Activated CD4-positive, alpha-beta T cell treated with anti-CD3 and anti-CD28 coated beads, Interleukin-2, amount 50 U/mL, for 24 hours (primary cell): ENCODE data around the gene ST6GAL2.

Experiments
- DNase-seq, 2 donors: peaks; one replicate each; pipeline ENCODE4 v3.0.0-alpha.2; 2020; ENCODE audit warnings: low read depth in 1 of 2, low spot score in 1 of 2

Gene ST6GAL2

GRCh38 chr2:106830191-106830590 is 55.8 kb downstream of the ST6GAL2 start:
- no peak for DNase-seq

GRCh38 chr2:106828119-106828518 is 57.8 kb downstream of the ST6GAL2 start:
- no peak for DNase-seq

- no peak for DNase-seq
These were observed 58.8 kb downstream of the ST6GAL2 start for GRCh38 chr2:106827158-106827557.

- no peak for DNase-seq
These were observed 60.8 kb downstream of the ST6GAL2 start for GRCh38 chr2:106825161-106825560.

- no peak for DNase-seq
These were observed 69.0 kb downstream of the ST6GAL2 start for GRCh38 chr2:106816974-106817373.

GRCh38 chr2:106812841-106813240 is 73.1 kb downstream of the ST6GAL2 start:
- DNase-seq: no peak

- no peak for DNase-seq
These were observed 73.6 kb downstream of the ST6GAL2 start for GRCh38 chr2:106812383-106812782.

GRCh38 chr2:106805716-106806115 is 80.3 kb downstream of the ST6GAL2 start:
- no peak for DNase-seq

- no peak for DNase-seq
These were observed 81.8 kb downstream of the ST6GAL2 start for GRCh38 chr2:106804161-106804560.

- no peak for DNase-seq
These were observed 84.9 kb downstream of the ST6GAL2 start for GRCh38 chr2:106800976-106801655.

- DNase-seq: no peak
These were observed 85.8 kb downstream of the ST6GAL2 start for GRCh38 chr2:106800180-106800579.

- no peak for DNase-seq
These were observed 87.0 kb downstream of the ST6GAL2 start for GRCh38 chr2:106798826-106799552.

- no peak for DNase-seq
These were observed 88.5 kb downstream of the ST6GAL2 start for GRCh38 chr2:106797494-106797893.

- no peak for DNase-seq
These were observed 93.3 kb downstream of the ST6GAL2 start for GRCh38 chr2:106792671-106793070.

- no peak for DNase-seq
These were observed 96.8 kb downstream of the ST6GAL2 start for GRCh38 chr2:106789185-106789584.

GRCh38 chr2:106782681-106783080 is 103.3 kb downstream of the ST6GAL2 start:
- no peak for DNase-seq

GRCh38 chr2:106781196-106781595 is 104.8 kb downstream of the ST6GAL2 start:
- no peak for DNase-seq

- DNase-seq: no peak
These were observed 114.2 kb downstream of the ST6GAL2 start for GRCh38 chr2:106771811-106772210.

- DNase-seq: no peak
These were observed 115.0 kb downstream of the ST6GAL2 start for GRCh38 chr2:106770986-106771385.

- no peak for DNase-seq
These were observed 121.4 kb downstream of the ST6GAL2 start for GRCh38 chr2:106764614-106765013.

- no peak for DNase-seq
These were observed 126.0 kb downstream of the ST6GAL2 start for GRCh38 chr2:106759966-106760365.

- no peak for DNase-seq
These were observed 127.0 kb downstream of the ST6GAL2 start for GRCh38 chr2:106758901-106759497.
